Measurements from ENCODE around the gene NEBL.

Gene NEBL

DNA sequence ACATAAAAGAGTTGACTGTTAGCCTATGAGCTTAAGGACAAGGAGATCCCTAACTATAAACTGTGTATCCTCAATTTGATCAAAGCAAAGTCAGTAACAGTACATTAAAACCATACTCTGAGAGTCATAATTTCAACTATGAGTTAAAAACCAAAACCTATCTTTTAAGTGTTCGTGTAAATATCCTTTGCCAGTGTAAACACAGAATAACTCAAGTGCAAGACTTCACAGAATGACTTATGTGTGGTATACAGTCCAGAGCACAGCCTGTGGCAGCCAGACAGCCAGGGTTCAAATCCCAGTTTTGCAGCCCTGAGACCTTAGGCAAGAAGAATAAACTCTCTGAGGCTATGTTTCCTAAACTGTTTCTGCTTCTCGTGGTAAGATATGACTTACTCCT, 30.3 kb upstream of the NEBL start:
- Histone ChIP-seq H3K9ac (ENCODE audit: low read depth, low read length) (no peak overlapping the region), H3K4me1 (ENCODE audit: insufficient read depth, low read length) (no peaks in the 10 kb centered on the region), H3K27ac (ENCODE audit: low read length) (no peak overlapping the region), H3K4me3 (ENCODE audit: low read length) (no peak overlapping the region), H3K36me3 (ENCODE audit: insufficient read depth, low read depth, low read length) (no peaks in the 10 kb centered on the region), H3K9me3 (ENCODE audit: insufficient read depth, low read depth, low read length) (no peaks in the 10 kb centered on the region), H3K27me3 (ENCODE audit: insufficient read depth, low read length) (no peaks in the 10 kb centered on the region)

DNA sequence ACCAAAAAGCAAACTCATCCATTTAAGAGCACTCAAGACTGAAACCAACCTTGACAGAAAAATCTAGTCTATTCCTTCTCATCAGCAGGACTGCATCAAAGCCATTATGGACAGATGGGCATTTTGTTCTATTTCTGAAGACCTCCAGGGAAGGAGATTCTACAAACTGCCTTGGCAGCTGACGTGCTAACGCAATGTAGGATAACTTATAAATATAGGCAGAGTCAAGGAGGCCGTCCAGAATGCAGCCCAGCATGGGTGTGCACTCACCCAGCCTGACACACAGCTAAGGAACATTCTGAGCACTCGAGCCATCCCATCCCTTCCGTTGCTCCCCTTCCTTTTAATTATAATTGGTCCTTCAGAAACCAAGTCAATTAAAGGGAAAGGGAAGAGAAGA, 25.3 kb upstream of the NEBL start:
- no peaks in the 10 kb centered on the region for H3K36me3 ChIP-seq (ENCODE audit: insufficient read depth, low read depth, low read length)

DNA sequence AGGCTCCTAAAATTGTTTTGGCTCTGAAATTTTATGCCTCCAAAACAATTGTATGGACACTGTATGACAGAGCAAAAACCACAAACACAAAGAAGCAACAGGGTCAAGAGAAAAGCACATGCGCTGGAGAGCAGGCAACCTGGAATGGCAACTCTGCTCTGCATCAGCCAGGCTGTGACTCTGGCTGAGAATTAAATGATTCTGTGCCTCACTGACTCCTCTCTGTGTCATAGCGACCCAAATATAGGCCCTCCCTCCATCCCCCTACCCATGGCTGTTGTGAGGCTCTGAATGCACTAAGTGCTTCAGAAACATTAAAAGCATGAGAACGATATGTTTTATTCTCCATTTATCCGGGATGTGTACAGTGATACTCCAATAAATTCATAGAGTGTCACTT, 24.9 kb upstream of the NEBL start:
- Histone ChIP-seq H3K4me1 (ENCODE audit: insufficient read depth, low read length) (no peaks in the 10 kb centered on the region), H3K9me3 (ENCODE audit: insufficient read depth, low read depth, low read length) (no peaks in the 10 kb centered on the region), H3K9ac (ENCODE audit: low read depth, low read length) (no peak overlapping the region), H3K27ac (ENCODE audit: low read length) (no peak overlapping the region), H3K4me3 (ENCODE audit: low read length) (no peak overlapping the region), H3K27me3 (ENCODE audit: insufficient read depth, low read length) (no peaks in the 10 kb centered on the region), H3K36me3 (ENCODE audit: insufficient read depth, low read depth, low read length) (no peaks in the 10 kb centered on the region)

More for the DNA sequence above, 25.3 kb upstream of the NEBL start:
- no peak overlapping the region for H3K27ac ChIP-seq (ENCODE audit: low read length)
- H3K9me3 ChIP-seq (ENCODE audit: insufficient read depth, low read depth, low read length) = no peaks in the 10 kb centered on the region
- H3K27me3 ChIP-seq (ENCODE audit: insufficient read depth, low read length) = no peaks in the 10 kb centered on the region
- no peak overlapping the region for H3K9ac ChIP-seq (ENCODE audit: low read depth, low read length)
- no peak overlapping the region for H3K4me3 ChIP-seq (ENCODE audit: low read length)
- no peaks in the 10 kb centered on the region for H3K4me1 ChIP-seq (ENCODE audit: insufficient read depth, low read length)

- H3K36me3 ChIP-seq (ENCODE audit: insufficient read depth, low read depth, low read length) = no peaks in the 10 kb centered on the region
- H3K9me3 ChIP-seq (ENCODE audit: insufficient read depth, low read depth, low read length) = no peaks in the 10 kb centered on the region
- H3K27ac ChIP-seq (ENCODE audit: low read length) = no peak overlapping the region
- H3K4me3 ChIP-seq (ENCODE audit: low read length) = no peak overlapping the region
- H3K4me1 ChIP-seq (ENCODE audit: insufficient read depth, low read length) = no peaks in the 10 kb centered on the region
- H3K9ac ChIP-seq (ENCODE audit: low read depth, low read length) = no peak overlapping the region
- no peaks in the 10 kb centered on the region for H3K27me3 ChIP-seq (ENCODE audit: insufficient read depth, low read length)
Observed at GRCh38 chr10:20920061-20920460, 22.9 kb upstream of the NEBL start.

GRCh38 chr10:20919481-20919880, 22.4 kb upstream of the NEBL start:
- Histone ChIP-seq H3K27ac (ENCODE audit: low read length) (no peak overlapping the region), H3K4me3 (ENCODE audit: low read length) (no peak overlapping the region), H3K9me3 (ENCODE audit: insufficient read depth, low read depth, low read length) (no peaks in the 10 kb centered on the region), H3K9ac (ENCODE audit: low read depth, low read length) (no peak overlapping the region), H3K4me1 (ENCODE audit: insufficient read depth, low read length) (no peaks in the 10 kb centered on the region), H3K27me3 (ENCODE audit: insufficient read depth, low read length) (no peaks in the 10 kb centered on the region), H3K36me3 (ENCODE audit: insufficient read depth, low read depth, low read length) (no peaks in the 10 kb centered on the region)

GRCh38 chr10:20916976-20917375, 19.9 kb upstream of the NEBL start:
- Histone ChIP-seq H3K4me1 (ENCODE audit: insufficient read depth, low read length) (no peaks in the 10 kb centered on the region), H3K9ac (ENCODE audit: low read depth, low read length) (no peak overlapping the region), H3K36me3 (ENCODE audit: insufficient read depth, low read depth, low read length) (no peaks in the 10 kb centered on the region), H3K27me3 (ENCODE audit: insufficient read depth, low read length) (no peaks in the 10 kb centered on the region), H3K9me3 (ENCODE audit: insufficient read depth, low read depth, low read length) (no peaks in the 10 kb centered on the region), H3K27ac (ENCODE audit: low read length) (no peak overlapping the region), H3K4me3 (ENCODE audit: low read length) (no peak overlapping the region)

DNA sequence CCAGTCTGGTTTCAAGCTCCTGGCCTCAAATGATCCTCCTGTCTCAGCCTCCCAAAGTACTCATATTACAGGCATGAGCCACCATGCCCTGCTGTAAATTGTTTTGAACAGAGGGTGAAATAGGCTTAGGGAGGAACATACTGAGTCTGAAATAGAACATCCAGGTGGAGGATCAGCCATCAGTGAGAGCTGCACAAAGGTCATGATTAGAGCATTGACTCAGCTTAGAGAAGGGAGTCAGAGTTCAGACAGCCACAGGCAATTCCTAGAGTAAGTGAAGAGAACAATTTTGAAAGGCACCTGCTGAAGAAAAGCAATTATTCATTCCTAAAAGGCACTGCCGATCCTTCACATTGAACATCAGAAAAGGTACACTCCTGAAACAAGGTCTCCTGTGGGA, 15.9 kb upstream of the NEBL start:
- Histone ChIP-seq H3K4me3 (ENCODE audit: low read length) (no peak overlapping the region), H3K9ac (ENCODE audit: low read depth, low read length) (no peak overlapping the region), H3K36me3 (ENCODE audit: insufficient read depth, low read depth, low read length) (no peaks in the 10 kb centered on the region)

DNA sequence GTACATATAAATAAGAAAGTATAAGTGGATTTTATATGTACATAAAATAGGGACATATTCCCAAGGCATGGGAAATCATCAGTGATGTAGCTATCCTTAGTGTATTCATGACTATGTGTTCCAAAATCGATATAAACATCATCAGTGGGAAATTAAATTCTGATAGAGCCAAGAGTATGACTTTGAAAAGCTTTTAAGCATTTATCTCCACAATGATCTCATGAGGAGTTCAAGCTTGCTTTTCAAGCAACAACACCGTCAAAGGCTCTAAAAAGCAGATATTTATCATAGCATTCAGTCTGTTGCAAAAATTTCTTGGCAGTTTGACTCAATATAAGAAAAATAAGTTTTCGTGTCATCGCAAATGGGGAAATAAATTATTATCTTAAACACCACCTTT, 14.5 kb upstream of the NEBL start:
- Histone ChIP-seq H3K9ac (ENCODE audit: low read depth, low read length) (no peak overlapping the region), H3K9me3 (ENCODE audit: insufficient read depth, low read depth, low read length) (no peaks in the 10 kb centered on the region), H3K36me3 (ENCODE audit: insufficient read depth, low read depth, low read length) (no peaks in the 10 kb centered on the region), H3K27me3 (ENCODE audit: insufficient read depth, low read length) (no peaks in the 10 kb centered on the region), H3K4me1 (ENCODE audit: insufficient read depth, low read length) (no peaks in the 10 kb centered on the region), H3K27ac (ENCODE audit: low read length) (no peak overlapping the region), H3K4me3 (ENCODE audit: low read length) (no peak overlapping the region)

More for the DNA sequence above, 15.9 kb upstream of the NEBL start:
- Histone ChIP-seq H3K4me1 (ENCODE audit: insufficient read depth, low read length) (no peaks in the 10 kb centered on the region), H3K9me3 (ENCODE audit: insufficient read depth, low read depth, low read length) (no peaks in the 10 kb centered on the region), H3K27me3 (ENCODE audit: insufficient read depth, low read length) (no peaks in the 10 kb centered on the region), H3K27ac (ENCODE audit: low read length) (no peak overlapping the region)

- Histone ChIP-seq H3K27me3 (ENCODE audit: insufficient read depth, low read length) (no peaks in the 10 kb centered on the region), H3K9me3 (ENCODE audit: insufficient read depth, low read depth, low read length) (no peaks in the 10 kb centered on the region), H3K36me3 (ENCODE audit: insufficient read depth, low read depth, low read length) (no peaks in the 10 kb centered on the region), H3K9ac (ENCODE audit: low read depth, low read length) (no peak overlapping the region), H3K4me1 (ENCODE audit: insufficient read depth, low read length) (no peaks in the 10 kb centered on the region), H3K4me3 (ENCODE audit: low read length) (no peak overlapping the region), H3K27ac (ENCODE audit: low read length) (no peak overlapping the region)
Observed at GRCh38 chr10:20909801-20910200, 12.7 kb upstream of the NEBL start.

GRCh38 chr10:20908391-20908790, 11.3 kb upstream of the NEBL start:
- Histone ChIP-seq H3K4me1 (ENCODE audit: insufficient read depth, low read length) (no peaks in the 10 kb centered on the region), H3K4me3 (ENCODE audit: low read length) (no peak overlapping the region), H3K27me3 (ENCODE audit: insufficient read depth, low read length) (no peaks in the 10 kb centered on the region), H3K36me3 (ENCODE audit: insufficient read depth, low read depth, low read length) (no peaks in the 10 kb centered on the region), H3K9ac (ENCODE audit: low read depth, low read length) (no peak overlapping the region), H3K27ac (ENCODE audit: low read length) (no peak overlapping the region), H3K9me3 (ENCODE audit: insufficient read depth, low read depth, low read length) (no peaks in the 10 kb centered on the region)

DNA sequence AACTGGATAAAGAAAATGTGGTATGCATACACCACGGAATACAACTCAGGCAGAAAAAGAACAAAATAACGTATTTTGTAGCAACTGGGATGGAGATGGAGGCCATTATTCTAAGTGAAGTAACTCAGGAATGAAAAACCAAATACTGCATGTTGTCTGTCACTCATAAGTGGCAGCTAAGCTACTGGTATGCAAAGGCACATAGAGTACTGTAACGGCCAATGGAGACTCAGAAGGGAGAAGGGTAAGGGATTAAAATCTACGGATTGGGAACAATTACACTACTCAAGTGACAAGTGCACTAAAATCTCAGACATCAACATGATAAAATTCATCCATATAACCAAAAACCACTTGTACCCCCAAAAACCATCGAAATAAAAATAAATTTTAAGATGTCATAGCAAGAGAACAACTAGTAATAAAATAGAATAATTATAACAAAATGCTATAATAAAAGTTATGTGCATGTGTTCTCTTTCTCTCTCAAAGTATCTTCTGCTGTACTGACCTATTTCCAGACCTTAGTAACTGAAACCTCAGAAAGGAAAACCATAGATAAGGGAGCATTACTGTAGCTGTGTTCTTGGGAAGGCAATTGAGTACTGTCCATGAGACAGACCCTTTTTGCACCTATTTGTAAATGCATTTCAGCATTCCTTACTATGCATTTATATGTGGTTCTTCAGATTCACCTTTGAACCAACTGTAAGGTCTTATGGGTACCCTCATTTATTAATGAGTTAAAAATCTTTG, 6.7 kb upstream of the NEBL start:
- Histone ChIP-seq H3K4me3 (ENCODE audit: low read length) (no peak overlapping the region), H3K27me3 (ENCODE audit: insufficient read depth, low read length) (no peaks in the 10 kb centered on the region), H3K9ac (ENCODE audit: low read depth, low read length) (no peak overlapping the region), H3K4me1 (ENCODE audit: insufficient read depth, low read length) (no peaks in the 10 kb centered on the region), H3K27ac (ENCODE audit: low read length) (no peak overlapping the region), H3K36me3 (ENCODE audit: insufficient read depth, low read depth, low read length) (no peaks in the 10 kb centered on the region), H3K9me3 (ENCODE audit: insufficient read depth, low read depth, low read length) (no peaks in the 10 kb centered on the region)

DNA sequence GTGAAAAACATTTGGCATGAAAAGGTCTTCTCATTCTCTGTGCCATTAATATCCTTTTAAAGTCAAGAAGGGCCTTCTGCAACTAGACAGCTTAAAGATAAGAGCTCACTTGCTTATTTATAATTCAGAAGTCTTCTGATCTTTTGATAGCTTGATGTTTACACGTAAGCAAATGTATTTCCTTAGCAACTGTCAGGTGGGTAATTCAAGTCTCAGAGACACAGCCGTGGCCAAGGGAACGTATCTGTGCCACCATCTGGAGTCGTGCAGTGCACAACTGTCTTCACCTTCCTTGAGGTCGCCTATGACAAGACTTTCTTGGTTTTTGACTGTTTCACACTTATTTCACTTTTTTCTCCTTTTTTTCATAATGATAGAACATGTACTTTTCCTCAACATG, 4.0 kb upstream of the NEBL start:
- Histone ChIP-seq H3K9me3 (ENCODE audit: insufficient read depth, low read depth, low read length) (no peaks in the 10 kb centered on the region), H3K4me3 (ENCODE audit: low read length) (no peak overlapping the region), H3K36me3 (ENCODE audit: insufficient read depth, low read depth, low read length) (no peaks in the 10 kb centered on the region), H3K27me3 (ENCODE audit: insufficient read depth, low read length) (no peaks in the 10 kb centered on the region), H3K9ac (ENCODE audit: low read depth, low read length) (no peak overlapping the region), H3K4me1 (ENCODE audit: insufficient read depth, low read length) (no peaks in the 10 kb centered on the region), H3K27ac (ENCODE audit: low read length) (no peak overlapping the region)

Measured in iPS-20b (cell line).